Thymus (tissue), 14 donors: ENCODE measurements around the gene RPL27. TPM values are rescaled to one million over a fixed set of nuclear protein-coding genes. Genes with fewer than 3 reads are reported as not detected.

Source experiments
- DNase-seq, 9 donors: peaks; one replicate each; pipeline ENCODE4 v3.0.0-alpha.2; 2013; ENCODE audit warnings: low spot score in 9 of 9, low read depth in 6 of 9, missing footprints in 1 of 9
- H3K27ac ChIP-seq, 2 donors: one replicate each; pipeline ENCODE4 v1.5.1; 2013; ENCODE audit warnings: control low read depth in 1 of 2, low read depth in 1 of 2, low read length in 1 of 2, mild to moderate bottlenecking in 1 of 2, moderate library complexity in 1 of 2
- H3K27me3 ChIP-seq, 2 donors: one replicate each; pipeline ENCODE4 v1.5.1; 2013; ENCODE audit warnings: low read length in 1 of 2; ENCODE audit not compliant: control insufficient read depth in 2 of 2, insufficient read depth in 1 of 2
- H3K36me3 ChIP-seq, 2 donors: one replicate each; pipeline ENCODE4 v1.5.1; 2013; ENCODE audit warnings: low read length in 1 of 2, mild to moderate bottlenecking in 1 of 2, moderate library complexity in 1 of 2; ENCODE audit not compliant: control insufficient read depth in 2 of 2, insufficient read depth in 2 of 2
- H3K4me1 ChIP-seq, 2 donors: one replicate each; pipeline ENCODE4 v1.5.1; 2013; ENCODE audit warnings: low read length in 2 of 2; ENCODE audit not compliant: control insufficient read depth in 2 of 2, insufficient read depth in 2 of 2
- H3K4me3 ChIP-seq, 2 donors: one replicate each; pipeline ENCODE4 v1.5.1; 2013; ENCODE audit warnings: low read length in 2 of 2, control low read depth in 1 of 2, mild to moderate bottlenecking in 1 of 2
- H3K9me3 ChIP-seq, 2 donors: one replicate each; pipeline ENCODE4 v1.5.1; 2013; ENCODE audit warnings: low read length in 1 of 2, mild to moderate bottlenecking in 1 of 2; ENCODE audit not compliant: control insufficient read depth in 2 of 2, insufficient read depth in 1 of 2
- WGBS: extraction: QIAGEN DNeasy Blood & Tissue Kit; methylation state at CpG from one replicate; pipeline ENCODE4 v1.1.7; 2013; 5-methylcytosine and 5-hydroxymethylcytosine counted together
- long read RNA-seq, 10 donors: transcript quantifications; one replicate each; lab custom pipeline, GENCODE V29; 2026
- polyA plus RNA-seq: library from polyadenylated mRNA; stranded (reverse); fragments of 200-250 nt; gene quantifications from one replicate; pipeline ENCODE4 v1.2.3, GENCODE V29; 2013
- total RNA-seq: library from RNA; stranded (reverse); fragments of 120-200 nt; gene quantifications from one replicate; pipeline ENCODE4 v1.2.4, GENCODE V29; 2013
- donor health status: healthy.

The RPL27 gene
- 2,182 TPM for total RNA-seq
- 4,515 TPM for polyA plus RNA-seq
- long read RNA-seq, donor 1, transcript RPL27-208 (3 exons, 1,872 nt): minor isoform, 31 of 239 reads
- long read RNA-seq, donor 1, transcript RPL27-206 (4 exons, 730 nt): major isoform, 104 of 239 reads
- long read RNA-seq, donor 1, transcript RPL27-201 (5 exons, 505 nt): minor isoform, 93 of 239 reads
- long read RNA-seq, donor 1, partial matches to known transcripts: 10 of 239 reads
- long read RNA-seq, donor 1, other reads (novel, unspliced or antisense): 0 of 239 reads
- long read RNA-seq, donor 2: 0 reads
- long read RNA-seq, donor 3, transcript RPL27-204 (4 exons, 318 nt): minor isoform, 16 of 4,348 reads
- long read RNA-seq, donor 3, transcript RPL27-206 (4 exons, 730 nt): minor isoform, 1,684 of 4,348 reads
- long read RNA-seq, donor 3, transcript RPL27-208 (3 exons, 1,872 nt): minor isoform, 311 of 4,348 reads
- long read RNA-seq, donor 3, transcript RPL27-201 (5 exons, 505 nt): major isoform, 1,942 of 4,348 reads
- long read RNA-seq, donor 3, partial matches to known transcripts: 356 of 4,348 reads
- long read RNA-seq, donor 3, other reads (novel, unspliced or antisense): 35 of 4,348 reads
- long read RNA-seq, donor 4, transcript RPL27-206 (4 exons, 730 nt): minor isoform, 440 of 1,135 reads
- long read RNA-seq, donor 4, transcript RPL27-208 (3 exons, 1,872 nt): minor isoform, 107 of 1,135 reads
- long read RNA-seq, donor 4, transcript RPL27-201 (5 exons, 505 nt): major isoform, 496 of 1,135 reads
- long read RNA-seq, donor 4, partial matches to known transcripts: 84 of 1,135 reads
- long read RNA-seq, donor 4, other reads (novel, unspliced or antisense): 0 of 1,135 reads
- long read RNA-seq, donor 5, transcript RPL27-206 (4 exons, 730 nt): minor isoform, 2,037 of 5,335 reads
- long read RNA-seq, donor 5, transcript RPL27-204 (4 exons, 318 nt): minor isoform, 27 of 5,335 reads
- long read RNA-seq, donor 5, transcript RPL27-208 (3 exons, 1,872 nt): minor isoform, 416 of 5,335 reads
- long read RNA-seq, donor 5, transcript RPL27-201 (5 exons, 505 nt): major isoform, 2,259 of 5,335 reads
- long read RNA-seq, donor 5, partial matches to known transcripts: 528 of 5,335 reads
- long read RNA-seq, donor 5, other reads (novel, unspliced or antisense): 61 of 5,335 reads
- long read RNA-seq, donor 6, transcript RPL27-208 (3 exons, 1,872 nt): minor isoform, 43 of 901 reads
- long read RNA-seq, donor 6, transcript RPL27-206 (4 exons, 730 nt): minor isoform, 320 of 901 reads
- long read RNA-seq, donor 6, transcript RPL27-204 (4 exons, 318 nt): minor isoform, 6 of 901 reads
- long read RNA-seq, donor 6, transcript RPL27-201 (5 exons, 505 nt): major isoform, 495 of 901 reads
- long read RNA-seq, donor 6, partial matches to known transcripts: 36 of 901 reads
- long read RNA-seq, donor 6, other reads (novel, unspliced or antisense): 0 of 901 reads
- long read RNA-seq, donor 7, transcript RPL27-201 (5 exons, 505 nt): major isoform, 825 of 1,994 reads
- long read RNA-seq, donor 7, transcript RPL27-204 (4 exons, 318 nt): minor isoform, 10 of 1,994 reads
- long read RNA-seq, donor 7, transcript RPL27-206 (4 exons, 730 nt): minor isoform, 722 of 1,994 reads
- long read RNA-seq, donor 7, transcript RPL27-208 (3 exons, 1,872 nt): minor isoform, 208 of 1,994 reads
- long read RNA-seq, donor 7, partial matches to known transcripts: 214 of 1,994 reads
- long read RNA-seq, donor 7, other reads (novel, unspliced or antisense): 12 of 1,994 reads
- long read RNA-seq, donor 8, transcript RPL27-208 (3 exons, 1,872 nt): minor isoform, 21 of 644 reads
- long read RNA-seq, donor 8, transcript RPL27-206 (4 exons, 730 nt): minor isoform, 266 of 644 reads
- long read RNA-seq, donor 8, transcript RPL27-201 (5 exons, 505 nt): major isoform, 280 of 644 reads
- long read RNA-seq, donor 8, partial matches to known transcripts: 71 of 644 reads
- long read RNA-seq, donor 8, other reads (novel, unspliced or antisense): 6 of 644 reads
- long read RNA-seq, donor 9, transcript RPL27-204 (4 exons, 318 nt): minor isoform, 7 of 1,196 reads
- long read RNA-seq, donor 9, transcript RPL27-201 (5 exons, 505 nt): major isoform, 607 of 1,196 reads
- long read RNA-seq, donor 9, transcript RPL27-208 (3 exons, 1,872 nt): minor isoform, 76 of 1,196 reads
- long read RNA-seq, donor 9, transcript RPL27-206 (4 exons, 730 nt): minor isoform, 423 of 1,196 reads
- long read RNA-seq, donor 9, partial matches to known transcripts: 77 of 1,196 reads
- long read RNA-seq, donor 9, other reads (novel, unspliced or antisense): 5 of 1,196 reads
- long read RNA-seq, donor 10, transcript RPL27-204 (4 exons, 318 nt): minor isoform, 5 of 1,347 reads
- long read RNA-seq, donor 10, transcript RPL27-208 (3 exons, 1,872 nt): minor isoform, 92 of 1,347 reads
- long read RNA-seq, donor 10, transcript RPL27-206 (4 exons, 730 nt): minor isoform, 483 of 1,347 reads
- long read RNA-seq, donor 10, transcript RPL27-201 (5 exons, 505 nt): major isoform, 671 of 1,347 reads
- long read RNA-seq, donor 10, partial matches to known transcripts: 96 of 1,347 reads
- long read RNA-seq, donor 10, other reads (novel, unspliced or antisense): 0 of 1,347 reads

DNA sequence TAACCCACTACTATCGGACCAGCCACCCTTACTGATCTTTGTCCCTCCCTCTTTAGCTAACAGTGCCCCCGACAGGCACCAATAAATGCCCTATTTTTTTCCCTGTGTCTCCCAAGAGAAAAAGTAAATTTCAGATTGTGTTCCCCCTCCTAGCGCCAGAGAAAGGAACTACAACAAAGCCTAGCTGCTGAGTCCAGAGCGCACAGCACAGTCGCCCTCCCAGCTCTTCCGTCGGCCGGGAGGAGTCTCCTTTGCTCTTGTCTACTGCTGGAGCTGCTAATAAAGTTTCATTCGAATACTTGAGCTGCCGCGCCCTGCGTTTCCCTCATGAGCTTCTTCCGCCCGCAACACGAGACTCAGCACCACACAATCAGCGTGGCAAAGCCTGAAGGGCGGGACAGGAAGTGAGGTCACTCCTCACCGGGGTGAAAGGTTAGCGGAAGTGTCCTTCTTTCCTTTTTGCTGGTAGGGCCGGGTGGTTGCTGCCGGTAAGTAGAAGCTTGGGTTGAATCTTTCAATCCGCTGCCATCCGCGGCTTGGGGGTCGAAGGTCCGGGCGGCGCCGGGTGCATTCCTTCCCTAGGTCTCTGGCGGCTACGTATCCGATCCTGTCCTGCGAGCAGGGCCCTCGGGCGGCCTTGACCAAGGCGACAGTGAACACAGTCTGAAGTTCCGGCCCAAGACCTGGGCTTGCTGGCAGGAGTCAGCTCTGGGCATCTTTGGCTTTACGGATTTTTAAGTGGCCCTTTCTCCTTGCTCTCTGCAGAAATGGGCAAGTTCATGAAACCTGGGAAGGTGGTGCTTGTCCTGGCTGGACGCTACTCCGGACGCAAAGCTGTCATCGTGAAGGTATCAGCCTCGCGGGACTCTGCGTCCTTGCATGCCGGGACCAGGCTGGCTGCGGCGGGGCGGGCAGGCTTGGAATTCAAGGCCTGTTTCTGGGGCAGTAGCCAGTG lies at the start of gene RPL27:
Gene RPL27, plus strand, starts transcription at position 436 of the 955 bp plus-strand sequence. Its CDS starts 332 bp downstream, at position 768.
- peaks cover 5 to 21% of the 10 kb centered on the region in 2 donors for H3K4me1 ChIP-seq
- under 1% methylated on average over 49 of the region's 49 CpGs for WGBS

GRCh38 chr17:42950044-42950783 lies 48.0 kb upstream of the RPL27 start:
- Histone ChIP-seq H3K4me3 (no peak overlapping the region), H3K27ac (no peak overlapping the region), H3K9me3 (no peaks in the 10 kb centered on the region), H3K27me3 (no peaks in the 10 kb centered on the region), H3K36me3 (peaks cover 47 to 50% of the 10 kb centered on the region in 2 donors), H3K4me1 (no peaks in the 10 kb centered on the region)
- no peak for DNase-seq
- WGBS: 97% methylated on average over 13 of the region's 13 CpGs

More for the DNA sequence above, at the start of gene RPL27:
- Histone ChIP-seq H3K27ac (peak within 1 kb of the TSS; percentile 89 to 95), H3K27me3 (no peaks in the 10 kb centered on the region), H3K9me3 (no peaks in the 10 kb centered on the region), H3K36me3 (peaks cover 34 to 41% of the 10 kb centered on the region in 2 donors), H3K4me3 (peak within 1 kb of the TSS; percentile 61 to 97)
- DNase-seq: peak; percentile 99 to 100 (median 100)

DNA sequence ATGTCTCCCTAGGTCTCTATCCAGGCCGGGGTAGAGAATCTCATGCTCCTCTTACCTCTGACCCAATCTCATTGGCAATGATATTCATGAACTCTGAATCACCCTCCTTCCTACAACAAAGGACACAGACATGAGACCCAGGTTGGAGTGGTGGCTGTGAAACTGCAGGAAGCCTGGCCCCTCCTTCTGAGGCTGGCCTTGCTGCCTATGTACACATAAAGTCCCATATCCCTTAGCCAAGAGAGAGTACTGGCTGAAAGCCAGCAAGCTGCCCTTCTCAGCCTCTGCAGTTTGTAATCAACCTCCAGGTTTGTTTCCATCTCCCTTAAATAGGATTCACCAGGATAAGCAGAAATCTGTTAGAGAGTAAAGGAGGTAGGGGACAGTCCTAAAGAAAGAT lies 44.5 kb upstream of the RPL27 start:
- H3K27ac ChIP-seq: no peak overlapping the region
- no peak for DNase-seq
- peaks cover 67% of the 10 kb centered on the region in 2 donors for H3K36me3 ChIP-seq

DNA sequence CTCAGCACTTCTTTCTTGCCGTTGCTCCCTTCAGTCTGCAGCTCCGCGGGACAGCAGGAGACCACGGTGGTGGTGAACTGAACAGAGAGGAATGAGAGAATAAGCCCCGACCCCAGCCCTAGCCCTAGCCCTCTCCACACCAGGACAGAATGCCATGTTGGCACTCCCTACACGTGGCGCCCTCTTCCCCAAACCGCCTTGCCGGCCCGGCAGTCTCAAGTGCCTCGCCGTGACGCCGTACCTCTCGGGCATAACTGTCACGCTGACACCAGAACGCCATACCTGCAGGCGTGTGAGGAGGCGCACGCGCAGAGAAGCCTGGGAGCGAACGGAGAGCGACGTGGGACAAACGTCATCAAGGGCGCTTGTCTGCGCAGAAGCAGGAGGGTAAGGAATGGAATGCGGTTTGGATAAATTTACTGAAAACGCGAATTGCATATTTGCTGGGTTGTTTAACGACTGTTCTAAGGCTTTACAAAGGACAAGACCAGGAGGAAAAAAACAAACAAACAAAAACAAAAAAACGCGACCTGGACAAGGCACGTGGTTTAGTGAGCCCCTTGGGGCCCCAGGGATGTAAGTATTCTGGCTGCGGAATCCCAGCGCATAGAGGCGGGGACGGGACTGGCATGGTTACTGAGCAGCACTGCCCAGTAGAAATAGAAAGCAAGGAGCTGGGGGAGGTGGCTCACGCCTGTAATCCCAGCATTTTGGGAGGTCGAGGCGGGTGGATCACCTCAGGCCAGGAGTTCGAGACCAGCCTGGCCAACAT lies 33.9 kb upstream of the RPL27 start, which contains the start of gene AARSD1:
Gene AARSD1, minus strand, starts transcription at position 294 of the 772 bp plus-strand sequence. Its CDS starts 14 bp downstream, at position 280.
- H3K36me3 ChIP-seq: peaks cover 23 to 27% of the 10 kb centered on the region in 2 donors
- peaks cover 4 to 6% of the 10 kb centered on the region in 2 donors for H3K4me1 ChIP-seq
- H3K9me3 ChIP-seq: no peaks in the 10 kb centered on the region
- no peaks in the 10 kb centered on the region for H3K27me3 ChIP-seq
- peak; percentile 84 to 97 (median 94) for DNase-seq
- H3K4me3 ChIP-seq: peak within 1 kb of the TSS; percentile 63 to 66
- 1% methylated on average over 43 of the region's 43 CpGs for WGBS
- peak within 1 kb of the TSS; percentile 75 to 79 for H3K27ac ChIP-seq

More for the DNA sequence above, 44.5 kb upstream of the RPL27 start:
- H3K4me1 ChIP-seq: no peaks in the 10 kb centered on the region
- H3K9me3 ChIP-seq: no peaks in the 10 kb centered on the region
- H3K27me3 ChIP-seq: no peaks in the 10 kb centered on the region
- 98% methylated on average over 1 of the region's 1 CpG for WGBS
- no peak overlapping the region for H3K4me3 ChIP-seq

GRCh38 chr17:42967925-42968324 lies 30.3 kb upstream of the RPL27 start:
- Histone ChIP-seq H3K4me3 (no peak overlapping the region), H3K36me3 (no peaks in the 10 kb centered on the region), H3K4me1 (peaks cover 4 to 6% of the 10 kb centered on the region in 2 donors), H3K27me3 (no peaks in the 10 kb centered on the region), H3K27ac (no peak overlapping the region), H3K9me3 (no peaks in the 10 kb centered on the region)
- 97% methylated on average over 1 of the region's 1 CpG for WGBS
- DNase-seq: no peak
